Stomach (tissue), 9 donors: ENCODE measurements around the gene PPAN. TPM values are rescaled to one million over a fixed set of nuclear protein-coding genes. Genes with fewer than 3 reads are reported as not detected.

ENCODE experiments used
- DNase-seq, 2 donors: peaks; one replicate each; pipeline versions ENCODE4 v3.0.0 to v3.0.0-alpha.2; 2013 to 2019
- H3K27ac ChIP-seq, 5 donors: fragments of 200-600 bp in 4 of 5; sonication (generic) in 4 of 5; one replicate each; pipeline ENCODE4 v1.5.1; 2013 to 2019; ENCODE audit warnings: mild to moderate bottlenecking in 1 of 5, moderate library complexity in 1 of 5
- H3K27me3 ChIP-seq, 3 donors: fragments of 200-600 bp; sonication (generic); one replicate each; pipeline ENCODE4 v1.5.1; 2017 to 2019; ENCODE audit warnings: mixed run types in 1 of 3
- H3K36me3 ChIP-seq, 4 donors: fragments of 200-600 bp; sonication (generic); 1 replicate in 3 of 4; 2 replicates in 1 of 4; pipeline ENCODE4 v1.5.1; 2016 to 2019
- H3K4me1 ChIP-seq, 4 donors: fragments of 200-600 bp; sonication (generic); one replicate each; pipeline ENCODE4 v1.5.1; 2016 to 2019
- H3K4me3 ChIP-seq, 4 donors: fragments of 200-600 bp; sonication (generic) in 3 of 4; one replicate each; pipeline ENCODE4 v1.5.1; 2016 to 2019; ENCODE audit warnings: mild to moderate bottlenecking in 1 of 4
- H3K9me3 ChIP-seq, 4 donors: fragments of 200-600 bp; sonication (generic); one replicate each; pipeline ENCODE4 v1.5.1; 2016 to 2019
- CTCF ChIP-seq, 7 experiments: fragments of 450-650 bp in 4 of 7; fragments of 200-600 bp in 3 of 7; sonication (generic) in 3 of 7; IDR thresholded peaks; one replicate each; pipeline ENCODE4 v1.5.1; 2016 to 2019; ENCODE audit warnings: antibody characterized with exemption in 7 of 7, control low read depth in 2 of 7, mild to moderate bottlenecking in 1 of 7
- EP300 ChIP-seq: sonication (generic); formaldehyde crosslinking; IDR thresholded peaks from one replicate; pipeline ENCODE4 v1.6.1; 2017; ENCODE audit warnings: antibody characterized with exemption
- POLR2A ChIP-seq, 4 donors: fragments of 450-650 bp; IDR thresholded peaks; one replicate each; pipeline ENCODE4 v1.6.1; 2016; ENCODE audit warnings: antibody characterized with exemption in 4 of 4, control low read depth in 2 of 4, mild to moderate bottlenecking in 1 of 4, moderate library complexity in 1 of 4
- POLR2AphosphoS5 ChIP-seq, 3 donors: sonication (generic); formaldehyde crosslinking; IDR thresholded peaks; one replicate each; pipeline ENCODE4 v1.6.1; 2016; ENCODE audit warnings: antibody characterized with exemption in 3 of 3
- WGBS, 5 donors: extraction: QIAGEN DNeasy Blood & Tissue Kit in 3 of 5; methylation state at CpG; one replicate each; pipeline versions ENCODE4 v1.1.5 to v1.1.7; 2013 to 2018; 5-methylcytosine and 5-hydroxymethylcytosine counted together
- intact Hi-C: fragments of 100-400 bp; cut with DNase I; formaldehyde crosslinking; loops from one replicate; pipeline ENCODE4 v1.15.1; 2023; ENCODE audit warnings: low total_unique reads
- polyA plus RNA-seq, 3 donors: library from polyadenylated mRNA; stranded (reverse); fragments of 200-250 nt; gene quantifications; one replicate each; pipeline ENCODE4 v1.2.3, GENCODE V29; 2013
- total RNA-seq, 5 donors: library from RNA; depleted of rRNA; stranded (reverse); fragments of >200 nt; gene quantifications; one replicate each; pipeline versions ENCODE4 v1.1.0 to v1.2.3, GENCODE V29; 2014 to 2016
- donor health status: healthy with polysubstance abuse.
- donor health status: Bipolar disorder and iron deficiency.
- donor health status: healthy.

PPAN gene
- total and polyA plus RNA-seq, 8 donors: 1.2 to 52.3 (median 34.7) TPM

- H3K36me3 ChIP-seq: no peaks in the 10 kb centered on the region
- H3K9me3 ChIP-seq: peaks cover 0 to 10% (median 5%) of the 10 kb centered on the region in 4 donors
- no peaks in the 10 kb centered on the region for H3K4me1 ChIP-seq
- DNase-seq: no peak
- peaks cover 0 to 40% (median 0%) of the 10 kb centered on the region in 3 donors for H3K27me3 ChIP-seq
- TF ChIP-seq POLR2AphosphoS5 (IDR thresholded peaks at IDR 0.05): no peak
- TF ChIP-seq EP300: no peak
- no peak for TF ChIP-seq CTCF (IDR thresholded peaks at IDR 0.05)
- no peak for TF ChIP-seq POLR2A (IDR thresholded peaks at IDR 0.05)
- intact Hi-C loops: no loop called here
- H3K4me3 ChIP-seq: no peak overlapping the region
- H3K27ac ChIP-seq: no peak overlapping the region
- 66 to 78% (median 69%) methylated on average over 6 of the region's 6 CpGs for WGBS, 5 donors
Observed at GRCh38 chr19:10069046-10069445, 37.1 kb upstream of the PPAN start.

GRCh38 chr19:10070730-10071446 lies 35.3 kb upstream of the PPAN start:
- Histone ChIP-seq H3K4me1 (no peaks in the 10 kb centered on the region), H3K27me3 (peaks cover 0 to 39% (median 0%) of the 10 kb centered on the region in 3 donors), H3K27ac (no peak overlapping the region), H3K36me3 (no peaks in the 10 kb centered on the region), H3K9me3 (peaks cover 0 to 14% (median 7%) of the 10 kb centered on the region in 4 donors), H3K4me3 (no peak overlapping the region)
- no peak for DNase-seq
- intact Hi-C loops: no loop called here
- TF ChIP-seq CTCF (IDR thresholded peaks at IDR 0.05): no peak
- TF ChIP-seq EP300: no peak
- no peak for TF ChIP-seq POLR2A (IDR thresholded peaks at IDR 0.05)
- TF ChIP-seq POLR2AphosphoS5 (IDR thresholded peaks at IDR 0.05): no peak
- WGBS, 5 donors: 67 to 76% (median 74%) methylated on average over 17 to 22 of the region's 22 CpGs

- peaks cover 0 to 23% (median 0%) of the 10 kb centered on the region in 3 donors for H3K27me3 ChIP-seq
- H3K36me3 ChIP-seq: no peaks in the 10 kb centered on the region
- no peak overlapping the region for H3K4me3 ChIP-seq
- peak in 1 of 2 donors; percentile 38 for DNase-seq
- intact Hi-C loops: no loop called here
- H3K9me3 ChIP-seq: peaks cover 0 to 14% (median 7%) of the 10 kb centered on the region in 4 donors
- 45 to 77% (median 57%) methylated on average over 2 of the region's 2 CpGs for WGBS, 5 donors
- TF ChIP-seq CTCF (IDR thresholded peaks at IDR 0.05): peak in 1 of 7 experiments; percentile 13
- no peak for TF ChIP-seq POLR2A (IDR thresholded peaks at IDR 0.05)
- no peaks in the 10 kb centered on the region for H3K4me1 ChIP-seq
- no peak overlapping the region for H3K27ac ChIP-seq
Observed at GRCh38 chr19:10074153-10074552, 32.0 kb upstream of the PPAN start.

- no peak overlapping the region for H3K4me3 ChIP-seq
- peaks cover 0 to 14% (median 7%) of the 10 kb centered on the region in 4 donors for H3K9me3 ChIP-seq
- 74 to 90% (median 81%) methylated on average over 6 of the region's 6 CpGs for WGBS, 5 donors
- no peaks in the 10 kb centered on the region for H3K4me1 ChIP-seq
- H3K27me3 ChIP-seq: peaks cover 0 to 17% (median 0%) of the 10 kb centered on the region in 3 donors
- H3K27ac ChIP-seq: no peak overlapping the region
- H3K36me3 ChIP-seq: no peaks in the 10 kb centered on the region
- no peak for DNase-seq
- TF ChIP-seq POLR2AphosphoS5 (IDR thresholded peaks at IDR 0.05) (no peak), POLR2A (IDR thresholded peaks at IDR 0.05) (no peak), CTCF (IDR thresholded peaks at IDR 0.05) (no peak), EP300 (no peak)
- intact Hi-C loops: no loop called here
Observed at GRCh38 chr19:10076535-10076934, 29.6 kb upstream of the PPAN start.
